ENCODE measurements around the gene C8A.

Gene C8A

DNA sequence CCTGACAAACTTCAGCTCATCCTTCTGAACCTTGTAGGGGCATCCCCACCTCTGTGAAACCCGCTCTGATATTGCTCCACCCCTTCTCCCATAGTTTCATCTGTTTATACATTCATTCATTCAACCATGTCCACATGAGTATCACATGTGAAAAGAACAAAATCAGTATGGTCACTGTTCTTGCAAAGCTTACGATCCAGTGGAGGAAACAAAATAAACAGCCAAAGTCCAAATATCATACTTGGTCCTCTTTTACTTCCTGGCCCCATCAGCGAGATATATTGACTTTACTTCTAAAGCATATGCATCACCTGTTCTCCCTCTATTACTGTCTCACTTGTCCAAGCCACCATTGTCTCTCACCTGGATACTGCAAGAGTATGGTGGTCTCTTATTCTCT is 35.6 kb downstream of the C8A start:
- no peak for DNase-seq (ENCODE audit: low read depth)

DNA sequence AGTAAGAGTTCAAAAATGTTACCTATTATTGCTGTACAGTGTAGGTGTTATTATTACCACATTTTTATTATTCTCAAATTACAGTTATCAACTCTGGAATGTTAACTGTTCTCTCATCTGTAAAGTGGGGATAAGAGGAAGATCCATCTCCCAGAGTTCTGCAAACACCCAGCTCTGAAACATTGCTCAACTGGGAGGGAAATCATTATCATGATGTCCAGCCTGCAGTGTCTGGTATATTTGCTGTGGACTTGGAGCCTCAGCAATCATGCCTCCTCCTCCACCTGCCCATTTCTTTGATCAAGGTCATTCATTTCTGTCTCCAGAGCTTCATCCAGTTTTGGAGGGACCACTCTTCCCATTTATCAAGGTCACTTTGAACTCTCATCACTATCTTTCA is 39.4 kb downstream of the C8A start:
- no peak for DNase-seq (ENCODE audit: low read depth)

DNA sequence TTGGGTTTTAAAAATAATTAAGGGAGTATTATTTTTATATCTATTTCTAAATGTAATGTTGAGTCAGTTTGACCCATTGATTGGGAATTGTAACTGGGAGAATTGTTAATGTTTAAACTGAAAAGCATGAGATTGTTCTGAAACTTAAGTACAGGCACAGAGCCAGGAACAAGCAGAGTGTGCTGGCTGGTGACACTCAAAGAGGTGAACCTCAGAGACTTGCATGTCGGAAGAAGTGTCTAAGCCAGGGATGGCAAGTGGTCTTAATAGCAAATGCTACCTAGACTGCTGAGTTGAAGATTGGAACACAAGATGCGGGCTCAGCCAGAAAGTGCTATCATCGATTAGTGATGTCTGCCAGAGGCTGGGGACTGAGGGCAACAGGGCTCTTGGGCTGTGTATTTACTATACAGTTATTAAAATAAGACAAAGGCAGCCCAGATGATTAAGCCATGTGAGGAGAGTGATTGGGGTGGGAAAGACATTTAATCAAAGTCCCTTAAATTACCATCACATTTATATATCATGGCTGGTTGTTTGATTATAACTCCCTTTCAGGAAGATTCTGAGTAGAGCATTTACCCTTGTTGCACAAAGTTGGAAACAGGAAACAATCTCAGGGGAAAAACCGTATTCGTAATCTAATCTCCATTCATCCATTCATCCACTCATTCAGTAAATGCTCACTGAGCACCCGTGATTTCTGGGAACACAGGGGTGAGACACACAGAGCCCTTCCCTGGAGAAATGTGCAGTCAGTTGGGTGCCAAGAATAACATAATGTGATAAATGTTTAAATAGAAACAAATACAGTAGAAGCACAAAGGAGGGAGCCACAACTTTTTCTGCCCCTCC is 42.8 kb downstream of the C8A start:
- no peak for DNase-seq (ENCODE audit: low read depth)

DNA sequence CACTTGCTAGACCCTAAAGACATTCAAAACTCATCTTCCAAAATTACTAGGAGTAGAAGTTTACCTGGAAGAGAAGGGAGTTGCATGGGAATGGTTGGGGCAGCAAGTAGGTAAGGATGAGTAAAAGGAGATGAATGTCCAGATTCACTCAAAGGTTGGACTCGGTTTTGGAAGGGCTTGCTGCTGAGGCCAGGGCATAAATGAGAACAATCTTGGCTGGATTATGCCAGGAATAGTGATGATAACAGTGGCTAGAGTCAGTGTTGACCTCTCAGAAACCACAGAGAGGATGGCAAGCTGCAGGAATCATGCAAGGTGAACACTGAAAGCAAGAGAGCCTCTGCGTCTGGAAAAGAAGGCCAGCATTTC is 43.4 kb downstream of the C8A start:
- no peak for DNase-seq (ENCODE audit: low read depth)

DNA sequence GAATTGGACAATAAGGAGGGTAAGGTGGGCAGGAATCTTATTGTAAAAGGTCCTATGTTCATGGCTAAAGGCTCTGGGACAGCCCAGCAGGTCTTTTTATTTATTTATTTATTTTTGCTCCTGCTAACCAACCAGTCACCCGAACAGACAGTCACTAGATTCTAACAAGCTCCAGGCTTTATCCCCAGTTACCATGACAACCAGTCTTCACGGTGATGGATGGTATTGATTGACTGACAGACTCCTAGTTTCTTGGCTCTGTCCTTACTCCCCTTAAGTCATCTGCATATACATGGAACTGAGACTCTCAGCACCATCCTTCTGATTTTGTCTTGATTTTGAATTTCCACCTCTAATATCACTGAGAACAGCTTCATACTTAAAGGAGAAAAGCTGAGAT is 44.3 kb downstream of the C8A start:
- DNase-seq (ENCODE audit: low read depth), result no peak

DNA sequence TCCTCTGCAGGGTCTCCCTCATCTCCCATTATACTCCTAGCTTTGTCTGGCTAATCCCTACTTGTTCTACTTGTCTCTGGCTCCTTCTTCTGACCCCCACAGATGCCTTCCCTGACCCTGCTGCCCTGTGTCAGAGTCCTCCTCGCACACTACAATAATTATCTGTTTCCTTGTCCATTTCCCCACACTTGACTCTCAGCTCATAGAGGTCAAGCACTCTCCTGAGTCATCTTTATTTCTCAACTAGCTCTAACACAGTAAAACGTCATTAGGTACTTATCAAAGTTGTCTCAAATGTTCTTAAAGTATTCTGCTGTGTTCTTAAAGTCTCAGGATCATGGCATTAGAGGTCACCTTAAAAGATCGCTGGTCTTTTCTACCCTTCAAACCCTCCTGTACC is 47.1 kb downstream of the C8A start:
- no peak for DNase-seq (ENCODE audit: low read depth)

DNA sequence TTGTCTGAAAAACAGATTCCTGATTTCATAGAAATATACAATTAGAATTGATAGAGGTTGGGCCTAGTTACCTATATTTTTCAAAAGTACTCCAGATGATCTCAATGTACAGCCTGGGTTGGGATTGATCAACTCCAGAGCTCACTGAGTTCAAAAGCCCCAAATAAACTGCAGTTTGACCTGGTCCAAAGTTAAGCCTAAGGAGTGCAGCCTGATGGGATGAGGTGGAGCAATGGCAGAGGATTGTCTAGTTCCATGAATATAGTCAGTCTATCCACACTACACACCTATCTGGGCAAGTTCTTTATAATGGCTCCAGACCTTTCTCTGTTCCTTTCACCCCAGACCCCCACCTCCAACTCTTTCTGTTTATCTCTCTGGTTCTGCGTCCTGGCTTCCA is 49.2 kb downstream of the C8A start:
- DNase-seq (ENCODE audit: low read depth), result no peak

DNA sequence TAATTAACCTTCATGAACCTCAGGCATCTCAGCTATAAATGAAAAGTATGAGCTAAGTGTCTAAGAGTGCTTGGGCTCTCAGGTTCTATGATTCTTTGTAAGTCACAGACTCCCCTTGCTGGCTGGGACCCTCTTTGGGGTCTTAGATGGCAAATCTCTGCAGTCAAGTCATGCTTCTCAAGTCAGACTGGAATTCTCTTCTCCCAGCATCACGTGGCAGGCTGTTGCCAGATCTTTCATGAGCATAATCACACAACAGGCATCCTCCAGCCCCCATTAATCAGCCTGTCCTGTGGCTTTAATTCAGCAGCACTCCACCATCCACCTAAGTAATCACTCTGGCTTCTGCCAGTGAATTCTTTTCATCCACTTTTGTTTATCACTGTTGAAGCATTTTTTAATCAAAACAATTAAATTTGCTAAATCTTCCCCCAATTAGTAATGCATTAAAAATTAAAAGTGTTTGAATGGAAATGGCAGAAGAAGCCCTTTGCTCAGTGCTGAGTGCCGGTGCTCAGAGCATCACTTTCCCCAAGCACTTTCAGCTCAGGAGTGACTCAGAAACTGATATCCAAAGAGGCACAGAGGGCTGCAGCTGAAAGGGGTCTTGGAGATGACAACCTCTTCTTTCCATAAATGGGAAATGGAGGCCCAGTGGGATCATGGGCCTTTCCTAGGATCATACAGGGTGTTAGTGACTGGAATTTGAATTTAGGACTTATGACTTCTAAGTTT is 50.2 kb downstream of the C8A start:
- no peak for DNase-seq (ENCODE audit: low read depth)

DNA sequence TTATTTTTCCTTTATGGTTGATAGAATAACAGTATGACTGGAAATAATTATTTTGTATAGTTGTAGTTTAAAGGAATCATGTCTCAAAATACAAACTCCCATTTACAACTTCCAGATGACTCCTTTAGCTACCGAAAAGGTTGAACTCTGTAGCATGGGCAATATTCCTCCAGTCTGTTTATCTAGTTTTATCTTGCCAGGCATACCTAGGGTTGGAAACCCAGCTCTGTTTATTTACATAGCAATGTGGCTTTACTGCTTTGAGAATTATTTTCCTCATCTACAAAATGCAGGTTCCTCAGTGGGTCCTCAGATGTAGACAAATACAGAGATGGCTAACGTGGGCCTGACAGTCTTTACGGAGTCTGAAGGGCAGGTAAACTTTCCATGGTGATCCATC is 51.1 kb downstream of the C8A start:
- DNase-seq (ENCODE audit: low read depth), result no peak

DNA sequence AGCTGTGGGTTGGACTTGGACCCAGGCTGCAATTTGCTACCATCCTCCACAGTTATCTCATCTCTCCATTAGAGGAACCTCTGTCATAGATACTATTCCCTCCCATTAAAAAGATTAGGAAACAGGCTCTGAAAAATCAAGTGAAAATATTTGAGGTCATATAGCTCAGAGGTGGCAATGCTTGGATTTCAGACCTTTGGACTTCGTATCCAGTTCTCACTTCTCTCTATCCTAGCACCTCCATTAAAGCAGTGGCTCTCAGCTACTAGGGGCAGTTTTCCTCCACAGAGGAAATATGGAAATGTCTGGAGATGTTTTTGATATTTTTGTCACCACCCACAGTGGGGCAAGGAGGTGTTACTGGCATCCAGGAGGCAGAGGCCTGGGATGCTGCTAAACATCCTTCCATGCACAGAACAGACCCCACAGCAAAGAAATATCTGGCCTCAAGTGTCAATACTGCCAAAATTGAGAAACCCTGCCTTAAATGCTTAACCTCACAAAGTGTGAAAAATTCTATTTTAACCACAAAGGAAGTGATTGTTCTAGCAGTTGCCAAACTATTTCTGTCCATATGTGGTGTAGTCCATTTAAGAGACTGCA is 54.1 kb downstream of the C8A start:
- DNase-seq (ENCODE audit: low read depth), result no peak

DNA sequence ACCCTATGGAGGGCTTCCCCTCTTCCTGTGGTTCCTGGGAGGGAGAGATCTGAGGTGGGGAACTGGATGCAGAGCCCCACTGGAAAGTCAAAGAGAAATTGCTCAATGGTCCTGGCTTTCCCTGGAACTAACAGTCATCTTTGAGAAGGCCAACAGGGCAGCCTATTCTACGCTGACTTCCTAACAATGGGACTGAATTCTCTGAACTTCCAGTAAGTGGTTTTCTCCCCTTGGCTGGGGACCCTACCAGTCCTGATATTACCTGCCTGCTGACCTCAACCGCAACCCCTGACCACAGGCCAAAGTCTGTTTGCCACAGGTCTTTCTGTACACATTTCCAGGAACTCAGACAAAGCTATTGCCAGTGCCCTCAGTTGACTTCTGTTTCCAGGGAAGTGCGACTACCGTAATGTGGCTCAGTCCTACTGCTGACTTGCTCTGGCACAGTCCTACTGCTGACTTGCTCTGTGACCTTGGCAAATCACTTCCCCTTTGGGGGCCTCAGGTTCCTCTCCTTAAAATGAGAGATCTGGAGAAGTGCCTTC is 55.9 kb downstream of the C8A start:
- no peak for DNase-seq (ENCODE audit: low read depth)

DNA sequence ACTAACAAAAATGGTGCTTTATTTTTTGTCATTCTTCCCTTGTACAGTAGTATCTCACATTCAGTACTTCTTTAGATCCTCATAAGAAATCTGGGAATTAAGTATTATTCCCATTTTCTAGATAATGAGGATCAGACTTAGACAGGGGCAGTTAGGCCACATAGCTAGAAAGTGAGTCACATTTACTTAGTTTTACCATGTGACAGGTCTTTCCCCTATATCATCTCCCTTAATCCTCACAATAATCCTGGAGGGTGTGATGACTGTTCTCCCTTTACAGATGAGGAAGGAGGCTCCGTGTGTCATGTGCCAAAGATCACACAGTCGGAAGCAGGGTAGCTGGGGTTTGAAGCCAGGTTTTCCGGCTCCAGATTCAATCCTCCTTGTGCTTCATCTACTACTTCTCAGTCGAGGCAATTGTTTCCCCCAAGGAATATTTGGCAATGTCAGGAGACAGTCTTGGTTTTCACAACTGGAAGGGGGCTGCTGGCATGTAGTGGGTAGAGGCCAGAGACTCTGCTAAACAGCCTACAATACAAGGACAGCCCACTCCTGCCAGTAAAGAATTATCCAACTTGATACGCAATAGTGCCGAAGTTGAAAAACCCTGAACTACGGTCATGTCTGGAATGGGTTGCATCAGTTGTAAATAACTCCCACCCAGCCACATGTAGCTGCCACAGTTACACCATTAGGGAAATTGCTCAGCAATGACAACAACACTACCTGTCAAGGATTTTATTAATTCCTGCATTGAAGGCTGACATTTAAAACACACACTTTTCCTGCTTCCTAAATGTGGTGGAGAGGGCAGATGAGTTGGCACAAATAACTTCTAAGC is 56.7 kb downstream of the C8A start:
- no peak for DNase-seq (ENCODE audit: low read depth)

DNA sequence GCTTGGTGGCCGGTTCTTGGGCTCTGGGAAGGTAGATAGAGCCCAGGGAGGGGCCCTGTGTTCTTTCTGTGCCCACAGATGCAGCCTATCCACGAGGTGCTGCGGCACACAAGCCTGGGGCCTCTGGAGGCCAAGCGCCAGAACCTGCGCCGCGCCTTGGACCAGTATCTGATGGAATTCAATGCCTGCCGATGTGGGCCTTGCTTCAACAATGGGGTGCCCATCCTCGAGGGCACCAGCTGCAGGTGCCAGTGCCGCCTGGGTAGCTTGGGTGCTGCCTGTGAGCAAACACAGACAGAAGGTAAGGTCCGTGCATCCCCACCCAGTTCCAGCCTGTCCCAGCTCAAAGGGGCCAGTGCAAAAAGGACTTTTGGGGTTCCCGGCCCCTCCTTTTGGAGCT is 57.7 kb downstream of the C8A start:
- DNase-seq (ENCODE audit: low read depth), result no peak

DNA sequence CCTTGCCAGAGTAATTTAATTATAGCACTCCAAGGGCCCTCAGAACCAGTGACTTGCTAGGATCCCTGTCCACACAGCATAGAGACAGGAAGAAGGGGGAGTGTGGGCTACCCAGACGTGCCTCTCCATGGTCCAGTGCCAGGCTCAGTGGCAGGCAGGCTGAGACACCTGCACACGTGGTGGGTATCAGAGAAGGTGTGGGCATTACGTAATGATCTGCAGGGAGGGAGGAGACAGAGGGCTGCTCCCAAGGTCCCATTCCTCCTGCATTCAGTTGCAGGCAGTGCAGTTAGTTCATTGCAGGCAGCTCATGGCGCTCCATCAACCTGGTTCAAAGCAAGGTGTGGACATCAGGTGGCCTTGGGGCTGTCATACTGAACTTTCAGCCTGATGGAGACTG is 61.4 kb downstream of the C8A start:
- DNase-seq (ENCODE audit: low read depth), result no peak

DNA sequence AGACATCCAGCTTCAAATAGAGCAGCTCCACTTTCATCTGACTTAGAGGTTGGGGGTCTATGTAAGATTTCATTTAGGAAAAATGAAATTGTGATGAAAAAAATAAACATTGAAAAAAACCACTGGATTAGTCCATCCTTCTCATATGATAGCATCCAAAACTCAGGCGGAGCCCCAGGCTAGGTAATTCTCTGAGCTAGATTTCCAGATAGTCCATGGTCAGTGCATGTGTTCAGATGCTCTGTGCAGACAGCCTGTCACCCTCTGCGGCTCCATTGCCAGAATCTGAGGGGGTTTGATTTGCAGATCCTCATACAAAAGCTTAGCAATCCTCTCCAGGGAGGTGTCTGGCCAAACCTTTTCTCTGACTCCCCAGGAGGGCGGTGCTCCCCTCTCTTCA is 62.0 kb downstream of the C8A start:
- DNase-seq (ENCODE audit: low read depth), result no peak

DNA sequence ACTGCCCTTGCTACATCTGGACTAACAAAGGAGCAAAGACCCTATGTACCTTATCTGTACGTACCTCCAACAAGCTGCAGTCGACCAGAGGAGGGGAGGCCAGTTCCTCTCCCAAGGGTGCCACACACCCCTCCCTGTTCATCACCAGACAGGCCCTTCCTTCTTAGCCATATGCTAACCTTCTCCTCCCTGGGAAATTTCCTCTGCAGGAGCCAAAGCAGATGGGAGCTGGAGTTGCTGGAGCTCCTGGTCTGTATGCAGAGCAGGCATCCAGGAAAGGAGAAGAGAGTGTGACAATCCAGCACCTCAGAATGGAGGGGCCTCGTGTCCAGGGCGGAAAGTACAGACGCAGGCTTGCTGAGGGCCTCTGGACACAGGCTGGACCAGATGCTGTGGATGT is 62.8 kb downstream of the C8A start:
- no peak for DNase-seq (ENCODE audit: low read depth)

DNA sequence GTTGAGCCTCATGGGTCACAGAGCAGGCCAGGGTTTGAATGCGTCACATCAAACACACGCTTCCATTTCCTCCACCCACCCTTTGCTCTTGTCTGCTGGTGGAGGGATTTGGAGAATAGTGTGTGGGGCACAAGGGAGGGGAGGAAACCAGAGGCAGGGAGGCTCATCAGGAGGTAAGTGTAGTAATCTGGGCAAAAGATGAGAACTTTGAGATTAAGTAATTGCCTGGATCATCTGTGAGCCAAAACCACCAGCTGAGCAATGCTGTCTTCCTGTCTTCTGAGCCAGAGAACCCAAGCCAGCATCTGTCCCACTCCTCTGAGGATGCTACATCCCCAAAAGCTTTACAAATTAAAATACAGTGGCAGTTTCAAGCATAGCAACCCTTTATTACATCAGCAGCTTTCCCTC is 66.0 kb downstream of the C8A start:
- no peak for DNase-seq (ENCODE audit: low read depth)

DNA sequence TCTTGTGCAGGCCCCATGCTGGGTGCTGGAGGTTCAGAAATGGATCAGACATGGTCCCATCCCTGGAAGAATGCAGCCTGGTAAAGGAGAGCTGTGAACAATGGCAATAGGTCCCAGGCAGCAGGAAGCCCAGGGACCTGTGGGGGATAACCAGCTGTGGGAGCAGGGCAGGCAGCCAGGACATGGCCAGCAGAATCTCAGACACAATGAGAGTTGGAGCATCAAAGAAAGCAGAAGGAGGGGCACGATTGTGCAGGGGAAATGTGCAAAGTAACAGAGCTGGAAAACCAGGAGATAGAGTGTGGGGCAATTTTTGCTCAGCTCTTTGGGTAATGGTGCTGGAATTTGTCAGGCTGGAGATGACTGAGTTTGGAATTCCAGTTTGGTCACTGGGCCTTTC is 66.9 kb downstream of the C8A start:
- DNase-seq (ENCODE audit: low read depth), result no peak

DNA sequence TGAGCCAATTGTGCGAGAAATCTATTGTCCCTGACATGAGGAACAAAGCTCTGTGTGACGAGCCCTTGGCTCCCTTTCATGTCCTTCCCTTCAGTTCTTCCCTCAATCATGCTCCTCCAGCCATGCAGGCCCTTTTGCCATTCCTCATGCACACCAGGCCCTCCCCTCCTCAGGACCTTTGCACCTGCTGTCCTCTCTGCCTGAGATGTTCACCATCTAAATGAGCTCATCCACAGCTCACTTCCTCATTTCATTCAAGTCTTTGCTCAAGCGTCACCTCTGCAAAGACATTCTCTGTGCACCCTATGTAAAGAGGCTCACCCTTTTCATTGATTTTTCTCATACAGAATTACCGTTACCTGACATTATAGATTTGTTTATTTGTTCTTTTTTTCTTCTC is 67.5 kb downstream of the C8A start:
- DNase-seq (ENCODE audit: low read depth), result no peak

DNA sequence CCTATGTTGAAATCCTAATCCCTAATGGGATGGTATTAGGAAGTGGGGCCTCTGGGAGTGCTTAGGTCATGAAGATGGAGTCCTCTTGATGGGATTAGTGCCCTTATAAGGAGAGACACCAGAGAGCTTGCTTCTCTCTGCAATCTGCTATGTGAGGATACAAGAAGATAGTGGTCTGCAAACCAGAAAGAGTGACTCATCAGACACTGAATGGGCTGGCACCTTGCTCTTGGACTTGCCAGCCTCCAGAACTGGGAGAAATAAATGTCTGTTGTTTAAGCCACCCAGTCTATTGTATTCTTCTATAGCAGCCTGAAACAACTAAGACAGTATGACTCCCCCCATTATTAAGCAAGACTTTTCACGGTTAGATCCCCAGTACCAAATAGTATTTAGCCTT is 67.9 kb downstream of the C8A start:
- no peak for DNase-seq (ENCODE audit: low read depth)

DNA sequence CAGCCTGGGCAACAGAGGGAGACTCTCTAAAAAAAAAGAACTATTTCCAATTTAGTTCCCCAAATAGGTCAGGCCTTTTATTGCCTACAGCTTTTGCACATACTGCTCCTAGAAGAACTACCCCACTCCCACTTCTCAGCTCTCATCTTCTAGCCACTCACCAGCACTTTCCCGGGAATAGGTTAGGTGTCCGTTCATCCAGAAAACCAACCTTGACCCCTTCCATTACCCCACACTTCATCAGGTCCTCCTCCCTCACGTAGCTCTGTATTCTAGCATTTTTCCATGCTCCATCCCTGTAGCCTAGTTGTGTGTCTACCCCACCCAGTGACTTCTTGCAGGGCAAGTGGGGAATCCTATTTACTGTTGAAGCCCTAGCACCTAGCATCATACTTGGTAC is 68.6 kb downstream of the C8A start:
- DNase-seq (ENCODE audit: low read depth), result no peak

DNA sequence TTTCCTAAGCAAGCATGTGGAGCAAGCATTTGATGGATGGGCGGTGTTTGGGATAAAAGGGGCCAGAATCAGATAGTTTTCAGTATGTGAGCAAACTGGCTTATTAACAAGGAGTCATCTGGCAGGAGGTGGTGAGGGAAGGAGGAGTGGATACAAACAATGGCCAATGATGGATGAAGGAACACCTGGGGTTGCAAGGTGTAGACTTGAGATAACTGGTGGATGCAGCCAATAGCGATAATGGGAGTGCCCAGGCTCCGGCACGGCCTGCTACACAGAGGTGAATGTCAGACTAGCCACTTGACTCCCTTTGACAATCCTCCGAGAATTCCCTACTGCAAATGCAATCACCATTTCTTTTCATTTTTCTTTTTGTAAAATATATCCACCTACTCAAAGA is 69.5 kb downstream of the C8A start:
- DNase-seq (ENCODE audit: low read depth), result no peak

Data from stimulated activated CD8-positive, alpha-beta memory T cell treated with anti-CD3 and anti-CD28 coated beads, Interleukin-12 subunit alpha, Interleukin-12 subunit beta, amount 100 ng/mL, for 1 hour (primary cell).